C4-2B (cell line): ENCODE results near the gene PPM1B.

Source experiments
- H3K27ac ChIP-seq: fragments of 450-650 bp; 2 replicates; pipeline ENCODE4 v1.5.1; 2017
- CTCF ChIP-seq: fragments of 450-650 bp; conservative IDR thresholded peaks from 2 replicates; pipeline ENCODE4 v1.5.1; 2017; ENCODE audit warnings: mild to moderate bottlenecking
- ZFX ChIP-seq: fragments of 450-650 bp; IDR thresholded peaks from 2 replicates; pipeline ENCODE4 v1.6.1; 2017

PPM1B gene

GRCh38 chr2:44142306-44142705 lies 26.4 kb upstream of the PPM1B start:
- no peak for TF ChIP-seq ZFX
- no peak for TF ChIP-seq CTCF

GRCh38 chr2:44143701-44144100 lies 25.0 kb upstream of the PPM1B start:
- H3K27ac ChIP-seq: no peak overlapping the region
- TF ChIP-seq ZFX (no peak), CTCF (no peak)

More at GRCh38 chr2:44142306-44142705, 26.4 kb upstream of the PPM1B start:
- H3K27ac ChIP-seq: no peak overlapping the region

GRCh38 chr2:44148999-44149398 lies 19.7 kb upstream of the PPM1B start:
- no peak for TF ChIP-seq ZFX
- no peak for TF ChIP-seq CTCF
- no peak overlapping the region for H3K27ac ChIP-seq

- TF ChIP-seq ZFX (no peak), CTCF (no peak)
- H3K27ac ChIP-seq: no peak overlapping the region
Observed at GRCh38 chr2:44150473-44150872, 18.2 kb upstream of the PPM1B start.

- no peak overlapping the region for H3K27ac ChIP-seq
- TF ChIP-seq ZFX (no peak), CTCF (no peak)
Observed at GRCh38 chr2:44152865-44153669, 15.6 kb upstream of the PPM1B start.

- no peak overlapping the region for H3K27ac ChIP-seq
Observed at GRCh38 chr2:44155666-44156446, 12.8 kb upstream of the PPM1B start.

More at GRCh38 chr2:44155666-44156446, 12.8 kb upstream of the PPM1B start:
- TF ChIP-seq ZFX (no peak), CTCF (no peak)
